Brain microvascular endothelial cell (primary cell): ENCODE measurements around the gene TGM5.

Experiments
- DNase-seq: peaks from one replicate; pipeline ENCODE4 v3.0.0-alpha.2; 2020
- H3K27ac ChIP-seq: fragments of 250-450 bp; sonication (Bioruptor Pico); 2 replicates; pipeline ENCODE4 v1.5.1; 2020; ENCODE audit warnings: mild to moderate bottlenecking, moderate library complexity
- H3K27me3 ChIP-seq: fragments of 250-450 bp; sonication (Bioruptor Pico); replicated peaks from 2 replicates; pipeline ENCODE4 v1.5.1; 2020; ENCODE audit warnings: mild to moderate bottlenecking
- H3K36me3 ChIP-seq: fragments of 250-450 bp; sonication (Bioruptor Pico); replicated peaks from 2 replicates; pipeline ENCODE4 v1.5.1; 2020; ENCODE audit warnings: mild to moderate bottlenecking
- H3K4me3 ChIP-seq: 2 replicates; pipeline ENCODE4 v1.5.1; 2011; ENCODE audit warnings: low read depth, mild to moderate bottlenecking, control low read depth, low read length, moderate library complexity
- in situ Hi-C: cut with HindIII; loops from 2 replicates; pipeline ENCODE4 v1.10.0; 2017; ENCODE audit warnings: low sequenced_read_pairs, low pct_ligation_motif_present
- TF ChIP-seq, protein P1 (sequence below): IDR thresholded peaks from 2 replicates; pipeline ENCODE4 v1.5.1; 2011; ENCODE audit warnings: low read depth, mild to moderate bottlenecking, moderate library complexity, low read length, control low read depth, inconsistent platforms; ENCODE audit errors: missing control alignments

TGM5 gene

DNA sequence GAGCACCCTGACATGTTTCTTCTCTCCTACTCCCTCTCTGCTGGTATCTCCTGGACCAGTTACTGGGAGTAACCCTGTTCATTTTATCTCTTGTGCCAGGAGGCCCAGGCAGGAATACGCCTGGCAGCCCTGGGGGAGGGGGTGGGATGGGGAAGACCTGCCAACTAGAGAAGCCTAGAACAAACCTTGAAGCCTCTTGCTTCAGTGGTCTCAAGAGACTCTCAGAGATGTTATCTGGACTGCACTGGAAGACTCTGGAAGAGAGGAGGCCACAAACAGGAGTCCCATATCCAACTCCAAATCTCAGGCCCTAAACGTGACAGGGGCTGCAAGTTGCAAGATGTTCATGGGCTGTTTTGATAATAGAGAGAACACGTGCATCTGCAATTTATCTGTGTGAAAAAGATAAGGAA lies 45.7 kb downstream of the TGM5 start, which contains the start of gene EPB42:
Gene EPB42, minus strand, starts transcription at position 28 of the 413 bp plus-strand sequence. CDS start 193 bp downstream, outside the sequence.
- in situ Hi-C loops = no loop called here
- Histone ChIP-seq H3K27ac (no peak within 1 kb of the TSS), H3K36me3 (no peaks in the 10 kb centered on the region), H3K4me3 (no peak within 1 kb of the TSS), H3K27me3 (peaks cover 2% of the 10 kb centered on the region)
- no peak for DNase-seq
- TF ChIP-seq, protein P1, sequence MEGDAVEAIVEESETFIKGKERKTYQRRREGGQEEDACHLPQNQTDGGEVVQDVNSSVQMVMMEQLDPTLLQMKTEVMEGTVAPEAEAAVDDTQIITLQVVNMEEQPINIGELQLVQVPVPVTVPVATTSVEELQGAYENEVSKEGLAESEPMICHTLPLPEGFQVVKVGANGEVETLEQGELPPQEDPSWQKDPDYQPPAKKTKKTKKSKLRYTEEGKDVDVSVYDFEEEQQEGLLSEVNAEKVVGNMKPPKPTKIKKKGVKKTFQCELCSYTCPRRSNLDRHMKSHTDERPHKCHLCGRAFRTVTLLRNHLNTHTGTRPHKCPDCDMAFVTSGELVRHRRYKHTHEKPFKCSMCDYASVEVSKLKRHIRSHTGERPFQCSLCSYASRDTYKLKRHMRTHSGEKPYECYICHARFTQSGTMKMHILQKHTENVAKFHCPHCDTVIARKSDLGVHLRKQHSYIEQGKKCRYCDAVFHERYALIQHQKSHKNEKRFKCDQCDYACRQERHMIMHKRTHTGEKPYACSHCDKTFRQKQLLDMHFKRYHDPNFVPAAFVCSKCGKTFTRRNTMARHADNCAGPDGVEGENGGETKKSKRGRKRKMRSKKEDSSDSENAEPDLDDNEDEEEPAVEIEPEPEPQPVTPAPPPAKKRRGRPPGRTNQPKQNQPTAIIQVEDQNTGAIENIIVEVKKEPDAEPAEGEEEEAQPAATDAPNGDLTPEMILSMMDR = no peak

DNA sequence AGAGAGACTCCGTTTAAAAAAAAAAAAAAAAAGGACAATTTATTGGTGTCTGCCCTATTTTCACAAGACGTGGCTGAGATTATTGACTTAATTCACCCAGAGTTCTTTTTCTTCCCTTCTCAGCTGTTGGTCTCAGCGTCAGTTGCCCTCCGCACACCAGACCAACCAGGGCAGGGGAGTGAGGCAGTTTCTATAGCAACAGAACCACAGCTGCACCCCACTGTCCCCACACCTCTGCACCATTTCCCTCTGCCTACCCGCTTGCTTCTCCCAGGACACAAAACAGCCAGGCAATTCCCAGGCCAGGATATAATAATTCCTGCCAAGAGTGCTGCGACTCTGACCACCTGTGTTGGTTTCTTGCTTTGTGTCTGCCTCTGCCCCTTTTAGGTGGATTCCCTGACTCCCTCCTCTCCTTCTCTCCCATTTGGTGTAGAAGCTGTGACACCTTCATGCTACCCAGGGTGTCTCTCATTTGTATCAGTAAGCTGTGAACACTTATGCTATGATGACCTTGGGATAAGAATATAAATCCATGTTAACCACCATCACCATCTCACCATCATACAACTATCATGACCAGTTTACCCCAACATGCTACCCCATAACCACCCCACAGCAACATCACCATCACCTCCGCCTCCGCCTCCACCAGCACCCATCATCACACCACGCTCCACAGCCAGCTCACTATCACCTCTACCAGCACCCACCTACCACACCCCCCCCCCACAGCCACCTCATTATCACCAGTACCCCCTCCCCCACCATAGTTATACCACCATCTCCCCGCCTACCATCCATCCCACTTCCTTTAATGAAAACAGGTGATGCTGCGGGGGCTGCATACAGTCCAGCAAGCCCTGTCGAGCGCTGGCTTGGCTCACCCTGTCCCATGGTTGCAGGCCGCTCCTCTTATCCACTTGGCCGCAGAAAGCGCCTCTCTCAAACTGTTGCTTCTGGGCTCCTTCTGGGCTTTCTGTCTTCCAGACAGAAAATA lies 46.5 kb downstream of the TGM5 start:
- TF ChIP-seq, protein P1 = no peak
- Histone ChIP-seq H3K4me3 (no peak overlapping the region), H3K27ac (no peak overlapping the region), H3K27me3 (peaks cover 2% of the 10 kb centered on the region), H3K36me3 (no peaks in the 10 kb centered on the region)
- no peak for DNase-seq
- in situ Hi-C loops = no loop called here

DNA sequence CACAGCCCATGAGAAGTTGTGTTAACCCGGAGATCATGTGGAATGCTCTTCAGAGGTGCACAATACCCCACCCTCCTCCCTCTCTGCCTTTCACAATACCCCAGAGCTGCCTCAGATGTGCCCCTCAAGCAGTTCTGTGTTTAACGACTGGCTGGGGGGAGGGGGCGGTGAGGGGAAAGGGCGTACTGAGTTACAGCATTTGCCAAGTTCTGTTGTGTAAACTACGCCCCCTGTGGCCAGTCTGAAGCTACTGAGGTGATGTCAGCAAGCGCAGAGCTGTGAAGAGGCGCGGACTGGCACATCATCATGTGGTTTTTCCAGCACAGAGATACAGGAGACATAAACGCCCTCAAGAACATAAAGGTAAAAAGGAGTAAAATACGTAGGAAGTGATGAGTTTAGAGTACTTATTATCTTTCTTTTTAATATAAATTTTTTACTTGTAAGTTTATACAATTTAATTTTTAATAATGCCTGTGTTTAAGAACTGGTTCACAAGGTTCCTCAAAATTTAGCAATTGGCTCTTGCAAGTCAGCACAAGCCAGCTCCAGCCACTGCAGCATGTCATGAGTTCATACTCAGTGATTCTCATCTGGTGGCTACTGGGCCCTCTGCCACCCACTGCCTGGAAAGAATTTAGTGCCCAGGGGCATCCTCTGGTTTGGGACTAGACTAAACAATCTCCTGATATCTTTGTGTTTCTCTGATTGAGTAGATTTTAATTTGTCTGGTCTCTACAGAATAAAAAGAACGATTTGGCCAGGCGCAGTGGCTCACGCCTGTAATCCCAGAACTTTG lies 47.6 kb downstream of the TGM5 start:
- no peak for DNase-seq
- in situ Hi-C loops = no loop called here

DNA sequence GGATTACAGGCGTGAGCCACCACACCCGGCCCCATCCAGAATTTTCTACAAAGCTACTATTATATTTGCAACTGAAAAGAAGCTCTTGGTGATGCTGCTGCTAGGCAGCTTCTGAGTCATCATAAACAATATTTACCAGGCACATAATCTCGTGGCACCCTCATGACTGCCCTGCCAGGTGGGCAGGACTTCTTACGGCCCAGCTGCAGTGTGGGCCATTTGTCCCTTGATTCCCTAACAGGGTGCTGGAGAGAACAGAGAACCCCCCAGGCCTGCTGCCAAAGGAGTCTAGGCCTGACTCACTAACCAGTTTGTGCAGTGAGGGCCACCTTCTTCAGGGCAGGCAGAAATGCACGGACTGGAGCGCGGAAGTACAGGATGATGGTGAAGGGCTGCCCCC lies 50.8 kb downstream of the TGM5 start:
- Histone ChIP-seq H3K4me3 (no peak overlapping the region), H3K36me3 (no peaks in the 10 kb centered on the region), H3K27ac (no peak overlapping the region), H3K27me3 (peaks cover 4% of the 10 kb centered on the region)
- TF ChIP-seq, protein P1 = no peak
- in situ Hi-C loops = no loop called here
- peak; percentile 19 for DNase-seq

More for the DNA sequence above, 47.6 kb downstream of the TGM5 start:
- Histone ChIP-seq H3K27ac (no peak overlapping the region), H3K27me3 (peaks cover 2% of the 10 kb centered on the region), H3K36me3 (no peaks in the 10 kb centered on the region), H3K4me3 (no peak overlapping the region)
- TF ChIP-seq, protein P1 = peak; percentile 61

DNA sequence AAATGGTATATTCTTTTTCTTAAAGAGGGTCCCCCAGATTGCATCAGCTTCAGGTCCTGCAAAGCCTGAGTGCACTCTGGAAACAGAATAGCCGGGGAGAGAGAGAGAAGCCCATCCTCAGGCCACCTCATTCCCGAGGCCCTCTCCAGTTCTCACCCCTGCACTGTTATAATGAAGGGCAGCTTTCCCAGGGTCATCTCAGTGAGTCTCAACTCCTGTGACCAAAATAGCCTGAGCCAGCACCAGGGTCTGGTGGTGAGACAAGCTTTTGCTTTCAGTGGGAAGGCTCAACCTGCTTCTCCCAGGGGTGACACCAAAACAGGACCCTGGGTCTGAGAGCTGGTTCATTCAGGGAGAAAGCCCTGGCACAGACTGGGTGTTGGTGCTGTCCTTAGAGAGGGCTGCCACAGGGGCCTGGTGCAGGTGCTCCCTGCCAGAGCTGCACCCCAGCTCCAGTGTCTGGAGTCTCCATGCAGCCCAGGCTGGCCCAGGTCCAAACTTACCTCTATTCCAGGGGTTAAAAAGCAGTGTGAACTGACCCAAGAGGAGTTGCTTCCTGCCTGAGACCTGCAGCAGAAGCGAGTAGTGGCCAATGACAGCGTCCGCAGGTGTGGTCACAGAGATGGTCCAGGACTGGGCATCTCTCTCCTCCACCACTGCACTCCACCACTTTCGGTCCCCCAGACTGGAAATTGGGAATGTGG lies 52.0 kb downstream of the TGM5 start:
- Histone ChIP-seq H3K4me3 (no peak overlapping the region), H3K27me3 (peaks cover 4% of the 10 kb centered on the region), H3K36me3 (no peaks in the 10 kb centered on the region), H3K27ac (no peak overlapping the region)
- TF ChIP-seq, protein P1 = no peak
- in situ Hi-C loops = no loop called here
- DNase-seq = no peak
